ENCODE data around the gene CAMTA1.
"Not testable (repeated sequence)": the region's sequence is repeated elsewhere in the genome, so short reads cannot be mapped to it uniquely, and the experiment has no call there.

CAMTA1 gene

GRCh38 chr1:7784492-7785071, 999.3 kb downstream of the CAMTA1 start:
- POLR2A ChIA-PET, result no interaction called here
- TF ChIP-seq CTBP1 (IDR thresholded peaks at IDR 0.05; ENCODE audit: borderline replicate concordance) (no peak), BHLHE40 (IDR thresholded peaks at IDR 0.05; ENCODE audit: borderline replicate concordance) (no peak), FOXA1 (IDR thresholded peaks at IDR 0.05) (no peak), HDGF (IDR thresholded peaks at IDR 0.05; ENCODE audit: borderline replicate concordance) (no peak), L3MBTL2 (conservative IDR thresholded peaks at IDR 0.05) (no peak), ZNF384 (IDR thresholded peaks at IDR 0.05) (no peak), TARDBP (IDR thresholded peaks at IDR 0.05) (no peak), ARNT (IDR thresholded peaks at IDR 0.05) (no peak), SUZ12 (IDR thresholded peaks at IDR 0.05) (no peak), SP1 (IDR thresholded peaks at IDR 0.05) (no peak), FOXM1 (IDR thresholded peaks at IDR 0.05; ENCODE audit: borderline replicate concordance) (no peak), FOXK2 (IDR thresholded peaks at IDR 0.05) (no peak), LEF1 (IDR thresholded peaks at IDR 0.05; ENCODE audit: borderline replicate concordance) (no peak), NFRKB (IDR thresholded peaks at IDR 0.05) (no peak), ELF4 (IDR thresholded peaks at IDR 0.05) (no peak)
- TF ChIP-seq, protein P1, sequence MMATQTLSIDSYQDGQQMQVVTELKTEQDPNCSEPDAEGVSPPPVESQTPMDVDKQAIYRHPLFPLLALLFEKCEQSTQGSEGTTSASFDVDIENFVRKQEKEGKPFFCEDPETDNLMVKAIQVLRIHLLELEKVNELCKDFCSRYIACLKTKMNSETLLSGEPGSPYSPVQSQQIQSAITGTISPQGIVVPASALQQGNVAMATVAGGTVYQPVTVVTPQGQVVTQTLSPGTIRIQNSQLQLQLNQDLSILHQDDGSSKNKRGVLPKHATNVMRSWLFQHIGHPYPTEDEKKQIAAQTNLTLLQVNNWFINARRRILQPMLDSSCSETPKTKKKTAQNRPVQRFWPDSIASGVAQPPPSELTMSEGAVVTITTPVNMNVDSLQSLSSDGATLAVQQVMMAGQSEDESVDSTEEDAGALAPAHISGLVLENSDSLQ (IDR thresholded peaks at IDR 0.05), result no peak
- CTCF ChIA-PET, result interaction anchor here (0.6 to 1.2 kb wide), 2 partner anchors 31 to 116 kb away, joined by 3 read pairs; no protein-coding TSS in a partner anchor
- no peak for DNase-seq (ENCODE audit: extremely low spot score)

DNA sequence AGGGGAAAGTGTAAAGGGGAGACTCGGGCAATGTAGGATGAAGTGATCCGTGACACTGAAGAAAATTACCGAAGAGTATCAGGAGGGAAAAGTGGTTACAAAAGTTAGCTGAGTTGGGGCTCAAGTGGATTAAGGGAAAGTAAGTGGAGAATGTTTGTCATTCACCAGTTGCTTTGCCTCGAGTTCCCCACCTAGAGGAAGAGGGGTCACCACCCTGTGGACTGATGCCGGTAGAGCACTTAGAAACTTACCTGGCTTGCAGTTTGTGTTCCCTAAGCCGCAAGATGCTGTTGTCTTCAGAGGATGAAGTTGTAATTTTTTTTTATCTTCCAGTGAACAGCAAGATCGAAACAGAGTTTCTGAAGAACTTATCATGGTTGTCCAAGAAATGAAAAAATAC, 999.9 kb downstream of the CAMTA1 start:
- ChIA-PET POLR2A (no interaction called here), CTCF (interaction anchor here (1.2 kb wide), 1 partner anchor 116 kb away, joined by 3 read pairs; no protein-coding TSS in a partner anchor)
- no peak for DNase-seq (ENCODE audit: extremely low spot score)
- no peak for TF ChIP-seq CTBP1 (IDR thresholded peaks at IDR 0.05; ENCODE audit: borderline replicate concordance)
- no peak for TF ChIP-seq ARNT (IDR thresholded peaks at IDR 0.05)
- TF ChIP-seq TARDBP (IDR thresholded peaks at IDR 0.05), result no peak
- no peak for TF ChIP-seq FOXM1 (IDR thresholded peaks at IDR 0.05; ENCODE audit: borderline replicate concordance)
- no peak for TF ChIP-seq FOXA1 (IDR thresholded peaks at IDR 0.05)
- TF ChIP-seq ELF4 (IDR thresholded peaks at IDR 0.05), result no peak
- TF ChIP-seq SP1 (IDR thresholded peaks at IDR 0.05), result no peak
- TF ChIP-seq SUZ12 (IDR thresholded peaks at IDR 0.05), result no peak
- TF ChIP-seq BHLHE40 (IDR thresholded peaks at IDR 0.05; ENCODE audit: borderline replicate concordance), result no peak
- TF ChIP-seq NFRKB (IDR thresholded peaks at IDR 0.05), result no peak
- TF ChIP-seq FOXK2 (IDR thresholded peaks at IDR 0.05), result no peak
- TF ChIP-seq L3MBTL2 (conservative IDR thresholded peaks at IDR 0.05), result no peak
- TF ChIP-seq, protein P1 (IDR thresholded peaks at IDR 0.05), result no peak
- no peak for TF ChIP-seq ZNF384 (IDR thresholded peaks at IDR 0.05)
- TF ChIP-seq HDGF (IDR thresholded peaks at IDR 0.05; ENCODE audit: borderline replicate concordance), result no peak
- no peak for TF ChIP-seq LEF1 (IDR thresholded peaks at IDR 0.05; ENCODE audit: borderline replicate concordance)

- TF ChIP-seq CTBP1 (IDR thresholded peaks at IDR 0.05; ENCODE audit: borderline replicate concordance) (no peak), SUZ12 (IDR thresholded peaks at IDR 0.05) (no peak), HDGF (IDR thresholded peaks at IDR 0.05; ENCODE audit: borderline replicate concordance) (no peak), ZNF384 (IDR thresholded peaks at IDR 0.05) (no peak), ELF4 (IDR thresholded peaks at IDR 0.05) (no peak), FOXA1 (IDR thresholded peaks at IDR 0.05) (no peak), FOXK2 (IDR thresholded peaks at IDR 0.05) (no peak), TARDBP (IDR thresholded peaks at IDR 0.05) (no peak), ARNT (IDR thresholded peaks at IDR 0.05) (no peak), LEF1 (IDR thresholded peaks at IDR 0.05; ENCODE audit: borderline replicate concordance) (no peak), L3MBTL2 (conservative IDR thresholded peaks at IDR 0.05) (no peak), BHLHE40 (IDR thresholded peaks at IDR 0.05; ENCODE audit: borderline replicate concordance) (no peak), FOXM1 (IDR thresholded peaks at IDR 0.05; ENCODE audit: borderline replicate concordance) (no peak), NFRKB (IDR thresholded peaks at IDR 0.05) (no peak), SP1 (IDR thresholded peaks at IDR 0.05) (no peak)
- TF ChIP-seq, protein P1 (IDR thresholded peaks at IDR 0.05), result no peak
- DNase-seq (ENCODE audit: extremely low spot score), result no peak
- ChIA-PET CTCF (no interaction called here), POLR2A (no interaction called here)
Observed at GRCh38 chr1:7786795-7787194, 1001.5 kb downstream of the CAMTA1 start.

- ChIA-PET POLR2A (no interaction called here), CTCF (no interaction called here)
- DNase-seq (ENCODE audit: extremely low spot score), result no peak
- TF ChIP-seq BHLHE40 (IDR thresholded peaks at IDR 0.05; ENCODE audit: borderline replicate concordance), result no peak
- no peak for TF ChIP-seq HDGF (IDR thresholded peaks at IDR 0.05; ENCODE audit: borderline replicate concordance)
- no peak for TF ChIP-seq ZNF384 (IDR thresholded peaks at IDR 0.05)
- no peak for TF ChIP-seq ARNT (IDR thresholded peaks at IDR 0.05)
- no peak for TF ChIP-seq LEF1 (IDR thresholded peaks at IDR 0.05; ENCODE audit: borderline replicate concordance)
- TF ChIP-seq SUZ12 (IDR thresholded peaks at IDR 0.05), result no peak
- no peak for TF ChIP-seq SP1 (IDR thresholded peaks at IDR 0.05)
- no peak for TF ChIP-seq FOXA1 (IDR thresholded peaks at IDR 0.05)
- no peak for TF ChIP-seq ELF4 (IDR thresholded peaks at IDR 0.05)
- TF ChIP-seq TARDBP (IDR thresholded peaks at IDR 0.05), result no peak
Observed at GRCh38 chr1:7789828-7790227, 1004.6 kb downstream of the CAMTA1 start.

DNA sequence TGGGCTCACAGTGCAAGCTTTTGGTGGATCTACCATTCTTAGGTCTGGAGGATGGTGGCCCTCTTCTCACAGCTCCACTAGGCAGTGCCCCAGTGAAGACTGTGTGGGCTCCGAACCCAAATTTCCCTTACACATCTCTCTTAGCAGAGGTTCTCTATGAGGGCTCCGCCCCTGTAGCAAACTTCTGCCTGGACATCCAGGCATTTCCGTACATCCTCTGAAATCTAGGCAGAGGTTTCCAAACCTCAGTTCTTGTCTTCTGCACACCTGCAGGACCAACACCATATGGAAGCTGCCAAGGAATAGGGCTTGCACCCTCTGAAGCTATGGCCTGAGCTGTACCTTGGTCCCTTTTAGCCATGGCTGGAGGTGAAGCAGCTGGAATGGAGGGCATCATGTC, 1005.8 kb downstream of the CAMTA1 start:
- POLR2A ChIA-PET; DNase-seq (ENCODE audit: extremely low spot score); CTCF ChIA-PET: not testable (repeated sequence)

- ChIA-PET CTCF (interaction anchor here (1.5 kb wide), 1 partner anchor 13 kb away, joined by 3 read pairs; no protein-coding TSS in a partner anchor), POLR2A (no interaction called here)
- TF ChIP-seq, protein P1 (IDR thresholded peaks at IDR 0.05), result no peak
- no peak for TF ChIP-seq LEF1 (IDR thresholded peaks at IDR 0.05; ENCODE audit: borderline replicate concordance)
- no peak for TF ChIP-seq FOXA1 (IDR thresholded peaks at IDR 0.05)
- no peak for TF ChIP-seq HDGF (IDR thresholded peaks at IDR 0.05; ENCODE audit: borderline replicate concordance)
- no peak for TF ChIP-seq ELF4 (IDR thresholded peaks at IDR 0.05)
- no peak for TF ChIP-seq SP1 (IDR thresholded peaks at IDR 0.05)
- no peak for TF ChIP-seq TARDBP (IDR thresholded peaks at IDR 0.05)
- no peak for DNase-seq (ENCODE audit: extremely low spot score)
Observed at GRCh38 chr1:7795406-7795805, 1010.2 kb downstream of the CAMTA1 start.
